Transverse colon (tissue), 4 donors: Measurements from ENCODE around the gene RHEB.

Experiments
- CTCF ChIP-seq, 5 experiments: fragments of 200-600 bp in 3 of 5; fragments of 450-650 bp in 2 of 5; sonication (generic) in 3 of 5; IDR thresholded peaks; 1 replicate in 2 of 5; 2 replicates in 3 of 5; pipeline ENCODE4 v1.5.1; 2016 to 2017; ENCODE audit warnings: antibody characterized with exemption in 5 of 5, inconsistent platforms in 3 of 5, mild to moderate bottlenecking in 2 of 5, moderate library complexity in 1 of 5
- EP300 ChIP-seq: sonication (generic); formaldehyde crosslinking; IDR thresholded peaks from one replicate; pipeline ENCODE4 v1.6.1; 2017; ENCODE audit warnings: antibody characterized with exemption, low read depth
- POLR2A ChIP-seq: fragments of 450-650 bp; IDR thresholded peaks from one replicate; pipeline ENCODE4 v1.6.1; 2016; ENCODE audit warnings: antibody characterized with exemption, mild to moderate bottlenecking, moderate library complexity
- POLR2AphosphoS5 ChIP-seq, 3 donors: sonication (generic); formaldehyde crosslinking; IDR thresholded peaks; one replicate each; pipeline ENCODE4 v1.6.1; 2016; ENCODE audit warnings: antibody characterized with exemption in 3 of 3

GRCh38 chr7:151550656-151551286 is 31.1 kb upstream of the RHEB start:
- no peak for TF ChIP-seq EP300
- no peak for TF ChIP-seq POLR2A
- no peak for TF ChIP-seq CTCF (IDR thresholded peaks at IDR 0.05)
- TF ChIP-seq POLR2AphosphoS5 (IDR thresholded peaks at IDR 0.05): no peak
